HepG2 (cell line): Measurements from ENCODE around the gene SYT17. TPM values are rescaled to one million over a fixed set of nuclear protein-coding genes. Genes with fewer than 3 reads are reported as not detected.

ENCODE experiments used
- ATAC-seq: fragments of 200-7000 bp; cut with Tn5 transposase; 3 replicates; pipeline ENCODE4 v1.9.1; 2020; ENCODE audit warnings: mild to moderate bottlenecking, moderate library complexity
- BruUV-seq: library from RNA; stranded (reverse); fragments of 400-500 nt; replicated peaks from 2 replicates; lab custom pipeline; 2021; lab: Mats Ljungman, UMichigan
- CTCF ChIA-PET: fragments of 300-600 bp; formaldehyde crosslinking; extraction: SDS; loops from one replicate; lab custom pipeline; 2021; ENCODE audit warnings: low total read pairs, inconsistent platforms, low intra/inter-chr PET ratio; lab: Yijun Ruan, JAX
- POLR2A ChIA-PET: fragments of 350-600 bp; sonication (Branson Sonifier 250); formaldehyde crosslinking; loops from one replicate; lab custom pipeline; 2020; ENCODE audit warnings: antibody characterized with exemption, inconsistent platforms; lab: Yijun Ruan, JAX
- DNase-seq: peaks from one replicate; pipeline ENCODE4 v3.0.0-alpha.2; 2015; ENCODE audit warnings: low spot score
- FAIRE-seq: peaks from 3 replicates; lab custom pipeline; 2011; peaks lifted over from hg19 to GRCh38; lab: Jason Lieb, UNC
- H2AFZ ChIP-seq: one replicate; pipeline ENCODE4 v1.6.1; 2011; ENCODE audit warnings: low read length, inconsistent platforms
- H3K27ac ChIP-seq: fragments of 300-600 bp; 3 replicates; pipeline ENCODE4 v1.8.0; 2011; ENCODE audit warnings: mixed run types, mild to moderate bottlenecking, mixed read lengths, low read length, inconsistent platforms; ENCODE audit not compliant: insufficient read depth; ENCODE audit errors: extremely low read length
- H3K27me3 ChIP-seq, 2 experiments: fragments of 200-600 bp in 1 of 2; 2 replicates in 1 of 2; 3 replicates in 1 of 2; pipeline versions ENCODE4 v1.6.0 to v1.8.0; 2011; ENCODE audit warnings: low read length in 2 of 2, mild to moderate bottlenecking in 2 of 2, moderate library complexity in 2 of 2, inconsistent platforms in 1 of 2; ENCODE audit not compliant: insufficient read depth in 2 of 2, control insufficient read depth in 1 of 2
- H3K36me3 ChIP-seq, 2 experiments: fragments of 200-600 bp in 1 of 2; replicated peaks in 1 of 2; 2 replicates in 1 of 2; 3 replicates in 1 of 2; pipeline versions ENCODE4 v1.5.1 to v1.8.0; 2011; ENCODE audit warnings: low read length in 2 of 2, inconsistent platforms in 1 of 2; ENCODE audit not compliant: insufficient read depth in 2 of 2, control insufficient read depth in 1 of 2
- H3K4me1 ChIP-seq: 2 replicates; pipeline ENCODE4 v1.5.1; 2012; ENCODE audit warnings: low read length, inconsistent platforms; ENCODE audit not compliant: insufficient read depth
- H3K4me2 ChIP-seq: 2 replicates; pipeline ENCODE4 v1.6.0; 2011; ENCODE audit warnings: low read depth, low read length, inconsistent platforms
- H3K4me3 ChIP-seq, 3 experiments: fragments of 200-600 bp in 1 of 3; sonication (generic), shearing (Covaris generic) in 1 of 3; replicated peaks in 1 of 3; 2 replicates each; pipeline ENCODE4 v1.5.1; 2011 to 2016; ENCODE audit warnings: low read length in 3 of 3, inconsistent platforms in 2 of 3, low read depth in 2 of 3, mild to moderate bottlenecking in 2 of 3, control low read depth in 1 of 3, mixed read lengths in 1 of 3; ENCODE audit not compliant: insufficient read depth in 1 of 3
- H3K79me2 ChIP-seq: one replicate; pipeline ENCODE4 v1.6.1; 2011; ENCODE audit warnings: low read length, inconsistent platforms; ENCODE audit not compliant: insufficient read depth
- H3K9ac ChIP-seq: 2 replicates; pipeline ENCODE4 v1.6.0; 2011; ENCODE audit warnings: mild to moderate bottlenecking, low read depth, low read length, inconsistent platforms; ENCODE audit not compliant: insufficient read depth
- H3K9me3 ChIP-seq: 2 replicates; pipeline ENCODE4 v1.5.1; 2012; ENCODE audit warnings: mild to moderate bottlenecking, low read length
- H4K20me1 ChIP-seq: 2 replicates; pipeline ENCODE4 v1.6.0; 2011; ENCODE audit warnings: inconsistent platforms, mild to moderate bottlenecking, low read length, moderate library complexity; ENCODE audit not compliant: insufficient read depth
- ETV5 ChIP-seq: IDR thresholded peaks from 2 replicates; pipeline ENCODE4 v1.6.1; 2018; ENCODE audit warnings: missing biosample characterization, missing genetic modification reagents, inconsistent platforms, borderline replicate concordance
- FOXJ3 ChIP-seq: sonication (generic); formaldehyde crosslinking; IDR thresholded peaks from 2 replicates; pipeline ENCODE4 v1.4.0; 2020; ENCODE audit warnings: missing genetic modification reagents, mild to moderate bottlenecking, borderline replicate concordance
- FOXK2 ChIP-seq: fragments of 450-650 bp; IDR thresholded peaks from 2 replicates; pipeline ENCODE4 v1.6.1; 2016
- IKZF1 ChIP-seq: fragments of 450-650 bp; IDR thresholded peaks from 2 replicates; pipeline ENCODE4 v1.7.1; 2016
- MAFK ChIP-seq, 2 experiments: IDR thresholded peaks in 1 of 2; conservative IDR thresholded peaks in 1 of 2; 2 replicates each; pipeline ENCODE4 v1.6.1; 2011; ENCODE audit warnings: improper control_type of control experiment in 2 of 2, low read length in 2 of 2
- MED1 ChIP-seq: sonication (generic); formaldehyde crosslinking; IDR thresholded peaks from 2 replicates; pipeline ENCODE4 v1.4.0; 2020; ENCODE audit warnings: missing genetic modification reagents
- TRIM24 ChIP-seq: sonication (generic); formaldehyde crosslinking; IDR thresholded peaks from 2 replicates; pipeline ENCODE4 v1.8.0; 2022; ENCODE audit warnings: mild to moderate bottlenecking, missing genetic modification reagents
- U2AF2 ChIP-seq: fragments of 200-400 bp; formaldehyde crosslinking; IDR thresholded peaks from 2 replicates; pipeline ENCODE4 v1.6.1; 2017; ENCODE audit warnings: low read depth, mild to moderate bottlenecking, low read length
- YEATS4 ChIP-seq: sonication (generic); formaldehyde crosslinking; IDR thresholded peaks from 2 replicates; pipeline ENCODE4 v1.4.0; 2020; ENCODE audit warnings: missing genetic modification reagents, borderline replicate concordance
- ZNF225 ChIP-seq: sonication (generic); formaldehyde crosslinking; IDR thresholded peaks from 2 replicates; pipeline ENCODE4 v1.4.0; 2020; ENCODE audit warnings: mild to moderate bottlenecking, missing genetic modification reagents
- ZNF260 ChIP-seq: sonication (generic); formaldehyde crosslinking; IDR thresholded peaks from 2 replicates; pipeline ENCODE4 v1.4.0; 2020; ENCODE audit warnings: missing genetic modification reagents, low read depth, mild to moderate bottlenecking, borderline replicate concordance
- ZNF768 ChIP-seq: sonication (generic); formaldehyde crosslinking; IDR thresholded peaks from 2 replicates; pipeline ENCODE4 v1.4.0; 2020; ENCODE audit warnings: missing genetic modification reagents
- WGBS: methylation state at CpG from one replicate; pipeline ENCODE4 v1.1.6; 2017; ENCODE audit warnings: low lambda C conversion rate; 5-methylcytosine and 5-hydroxymethylcytosine counted together
- in situ Hi-C: cut with HindIII; loops from 2 replicates; pipeline ENCODE4 v1.10.0; 2017; ENCODE audit warnings: low pct_unique_long_range_greater_than_20kb; ENCODE audit not compliant: extremely low pct_ligation_motif_present
- intact Hi-C: fragments of 100-400 bp; cut with micrococcal nuclease; formaldehyde crosslinking; loops from one replicate; pipeline ENCODE4 v1.10.0; 2022; ENCODE audit not compliant: unreplicated experiment
- polyA plus RNA-seq, 8 experiments: library from polyadenylated mRNA; depleted of rRNA in 3 of 8; stranded (reverse) in 7 of 8; unstranded in 1 of 8; fragments of >200 nt; fragmentation: Illumina TruSeq in 4 of 8; extraction: Trizol in 4 of 8; gene quantifications; 2 replicates each; pipeline versions ENCODE4 v1.2.1 to v1.2.3, GENCODE V29; 2011 to 2016; ENCODE audit warnings: low read depth in 4 of 8, missing spikeins in 1 of 8, mixed read lengths in 1 of 8; ENCODE audit not compliant: insufficient read depth in 1 of 8
- total RNA-seq, 5 experiments: library from RNA; depleted of rRNA; stranded (reverse); fragments of >200 nt; fragmentation: Illumina TruSeq; extraction: Trizol; gene quantifications; 2 replicates each; pipeline ENCODE4 v1.2.3, GENCODE V29; 2016; ENCODE audit warnings: low read depth in 1 of 5
- TF ChIP-seq, protein P1 (sequence below): sonication (generic); formaldehyde crosslinking; IDR thresholded peaks from 2 replicates; pipeline ENCODE4 v1.5.0; 2020; ENCODE audit warnings: mild to moderate bottlenecking, low read depth, missing genetic modification reagents, borderline replicate concordance

SYT17 gene
- total and polyA plus RNA-seq, 2 of the 13 experiments (the other 11 are each of a cell fraction or from before 2014, with no cell fraction given) = 0.44 TPM; not detected in 1

GRCh38 chr16:19308392-19308791 is 140.4 kb downstream of the SYT17 start:
- no TSS peak for BruUV-seq
- Histone ChIP-seq H3K27ac (no peak overlapping the region), H3K79me2 (no peaks in the 10 kb centered on the region), H3K4me2 (no peak overlapping the region), H3K9ac (no peak overlapping the region), H3K4me3 (no peak overlapping the region), H3K4me1 (no peaks in the 10 kb centered on the region), H3K9me3 (no peaks in the 10 kb centered on the region), H4K20me1 (no peaks in the 10 kb centered on the region; the same call in 1 of the 2 replicates), H3K36me3 (no peaks in the 10 kb centered on the region), H3K27me3 (peaks cover 0 to 4% of the 10 kb centered on the region in 2 experiments; a peak in 1 of 5 replicates), H2AFZ (no peak overlapping the region)
- WGBS = 0% methylated on average over 1 of the region's 1 CpG
- DNase-seq = no peak
- in situ Hi-C loops (no loop called here), intact Hi-C loops (no loop called here)
- ChIA-PET POLR2A (no interaction called here), CTCF (no interaction called here)
- no peak for ATAC-seq
- TF ChIP-seq ZNF768 (peak; percentile 22; the same call in 1 of the 2 replicates), FOXK2 (no peak), ZNF260 (CRISPR knock-in tag) (no peak)
- FAIRE-seq = no peak

GRCh38 chr16:19309178-19309577 is 141.1 kb downstream of the SYT17 start:
- ATAC-seq = no peak
- ChIA-PET CTCF (no interaction called here), POLR2A (no interaction called here)
- no peak overlapping the region for H3K4me3 ChIP-seq
- no peak overlapping the region for H3K4me2 ChIP-seq
- intact Hi-C loops (no loop called here), in situ Hi-C loops (no loop called here)
- peaks cover 0 to 4% of the 10 kb centered on the region in 2 experiments; a peak in 1 of 5 replicates for H3K27me3 ChIP-seq
- no peaks in the 10 kb centered on the region for H3K36me3 ChIP-seq
- no peak overlapping the region for H3K27ac ChIP-seq
- H3K9ac ChIP-seq = no peak overlapping the region
- H3K79me2 ChIP-seq = no peaks in the 10 kb centered on the region
- 2% methylated on average over 5 of the region's 5 CpGs for WGBS
- DNase-seq = no peak
- H4K20me1 ChIP-seq = no peaks in the 10 kb centered on the region; the same call in 1 of the 2 replicates
- FAIRE-seq = no peak
- H3K9me3 ChIP-seq = no peaks in the 10 kb centered on the region
- no peaks in the 10 kb centered on the region for H3K4me1 ChIP-seq
- H2AFZ ChIP-seq = no peak overlapping the region
- no TSS peak for BruUV-seq
- no peak for TF ChIP-seq IKZF1
- TF ChIP-seq TRIM24 (CRISPR knock-in tag) = no peak
- TF ChIP-seq ETV5 = no peak
- TF ChIP-seq ZNF225 (CRISPR knock-in tag) = no peak
- TF ChIP-seq MED1 (CRISPR knock-in tag) = no peak
- TF ChIP-seq, protein P1, sequence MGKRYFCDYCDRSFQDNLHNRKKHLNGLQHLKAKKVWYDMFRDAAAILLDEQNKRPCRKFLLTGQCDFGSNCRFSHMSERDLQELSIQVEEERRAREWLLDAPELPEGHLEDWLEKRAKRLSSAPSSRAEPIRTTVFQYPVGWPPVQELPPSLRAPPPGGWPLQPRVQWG (CRISPR knock-in tag) = no peak
- no peak for TF ChIP-seq MAFK (conservative IDR thresholded peaks at IDR 0.05 in 1 of 2, IDR thresholded peaks at IDR 0.05 in 1 of 2; ENCODE audit: low read length in 2 of 2)
- TF ChIP-seq U2AF2 = no peak
- TF ChIP-seq FOXJ3 = no peak
- TF ChIP-seq YEATS4 (CRISPR knock-in tag) = no peak
